Stimulated activated CD4-positive, alpha-beta T cell treated with anti-CD3 and anti-CD28 coated beads, Interleukin-4, amount 100 ng/mL, for 48 hours (primary cell): ENCODE measurements around the gene SFMBT2.
A peak's percentile ranks its signal among the peaks of the same experiment; 100 is the strongest.

Source experiments
- DNase-seq, 2 donors: peaks; one replicate each; pipeline ENCODE4 v3.0.0-alpha.2; 2020; ENCODE audit warnings: low read depth in 2 of 2

Gene SFMBT2

GRCh38 chr10:7136016-7136415 lies 274.8 kb downstream of the SFMBT2 start:
- no peak for DNase-seq

- DNase-seq, result no peak
Measured at GRCh38 chr10:7135188-7135587, 275.6 kb downstream of the SFMBT2 start.

- no peak for DNase-seq
Measured at GRCh38 chr10:7134448-7134847, 276.4 kb downstream of the SFMBT2 start.

GRCh38 chr10:7133958-7134357 lies 276.9 kb downstream of the SFMBT2 start:
- no peak for DNase-seq

GRCh38 chr10:7133278-7133677 lies 277.6 kb downstream of the SFMBT2 start:
- no peak for DNase-seq

- no peak for DNase-seq
Measured at GRCh38 chr10:7130191-7130911, 280.5 kb downstream of the SFMBT2 start.

GRCh38 chr10:7123774-7124173 lies 287.1 kb downstream of the SFMBT2 start:
- no peak for DNase-seq

GRCh38 chr10:7122561-7122960 lies 288.3 kb downstream of the SFMBT2 start:
- no peak for DNase-seq

- peak; percentile 56 to 61 for DNase-seq
Measured at GRCh38 chr10:7121154-7121797, 289.6 kb downstream of the SFMBT2 start.

- no peak for DNase-seq
Measured at GRCh38 chr10:7119325-7120015, 291.4 kb downstream of the SFMBT2 start.

- no peak for DNase-seq
Measured at GRCh38 chr10:7117806-7118674, 292.8 kb downstream of the SFMBT2 start.

- no peak for DNase-seq
Measured at GRCh38 chr10:7117177-7117799, 293.5 kb downstream of the SFMBT2 start.

GRCh38 chr10:7111561-7111960 lies 299.3 kb downstream of the SFMBT2 start:
- no peak for DNase-seq

GRCh38 chr10:7111089-7111488 lies 299.7 kb downstream of the SFMBT2 start:
- DNase-seq, result no peak
